K562 (cell line): ENCODE data around the gene GPR3. TPM values are rescaled to one million over a fixed set of nuclear protein-coding genes. Genes with fewer than 3 reads are reported as not detected.

Source experiments
- ATF7 ChIP-seq: fragments of 450-650 bp; IDR thresholded peaks from 2 replicates; pipeline ENCODE4 v1.7.1; 2014; ENCODE audit warnings: mild to moderate bottlenecking, moderate library complexity
- DEAF1 ChIP-seq: fragments of 450-650 bp; formaldehyde crosslinking; IDR thresholded peaks from 2 replicates; pipeline ENCODE4 v1.4.0; 2020; ENCODE audit warnings: mild to moderate bottlenecking, moderate library complexity
- ID3 ChIP-seq, 2 experiments: fragments of 250-450 bp in 1 of 2; fragments of 450-650 bp in 1 of 2; sonication (Bioruptor Pico) in 1 of 2; IDR thresholded peaks; 2 replicates each; pipeline versions ENCODE4 v1.6.1 to v1.8.0; 2016 to 2021; ENCODE audit warnings: mild to moderate bottlenecking in 2 of 2, moderate library complexity in 2 of 2, missing compliant biosample characterization in 1 of 2, missing genetic modification characterization in 1 of 2
- KAT7 ChIP-seq: sonication (generic); formaldehyde crosslinking; IDR thresholded peaks from 2 replicates; pipeline ENCODE4 v1.8.0; 2022; ENCODE audit warnings: missing genetic modification reagents, mild to moderate bottlenecking, borderline replicate concordance
- KDM4B ChIP-seq, 2 experiments: fragments of 450-650 bp in 1 of 2; sonication (generic) in 1 of 2; IDR thresholded peaks; 2 replicates each; pipeline ENCODE4 v1.6.1; 2016 to 2017; ENCODE audit warnings: borderline replicate concordance in 2 of 2, antibody characterized with exemption in 1 of 2, low read depth in 1 of 2, mild to moderate bottlenecking in 1 of 2
- MNT ChIP-seq, 2 experiments: fragments of 450-650 bp; conservative IDR thresholded peaks; 2 replicates each; pipeline ENCODE4 v1.6.1; 2017; ENCODE audit warnings: mild to moderate bottlenecking in 2 of 2, moderate library complexity in 2 of 2
- NONO ChIP-seq, 2 experiments: fragments of 200-400 bp in 1 of 2; fragments of 450-650 bp in 1 of 2; formaldehyde crosslinking in 1 of 2; IDR thresholded peaks; 2 replicates each; pipeline ENCODE4 v1.6.1; 2017; ENCODE audit warnings: low read depth in 2 of 2, mild to moderate bottlenecking in 2 of 2, moderate library complexity in 2 of 2, low read length in 1 of 2
- POLR2B ChIP-seq: fragments of 450-650 bp; IDR thresholded peaks from 2 replicates; pipeline ENCODE4 v1.6.1; 2018; ENCODE audit warnings: low read depth; ENCODE audit not compliant: partially characterized antibody
- SIN3A ChIP-seq, 2 experiments: fragments of 150-350 bp in 1 of 2; IDR thresholded peaks; 2 replicates each; pipeline ENCODE4 v1.6.1; 2011 to 2016; ENCODE audit warnings: borderline replicate concordance in 2 of 2, low read depth in 2 of 2, low read length in 2 of 2, mild to moderate bottlenecking in 2 of 2, moderate library complexity in 2 of 2; ENCODE audit not compliant: control insufficient read depth in 1 of 2
- TEAD4 ChIP-seq, 2 experiments: sonication (generic) in 1 of 2; formaldehyde crosslinking in 1 of 2; IDR thresholded peaks; 2 replicates each; pipeline versions ENCODE4 v1.6.1 to v1.8.0; 2012 to 2022; ENCODE audit warnings: borderline replicate concordance in 1 of 2, inconsistent platforms in 1 of 2, low read length in 1 of 2, mild to moderate bottlenecking in 1 of 2, missing genetic modification reagents in 1 of 2
- TOE1 ChIP-seq, 2 experiments: fragments of 450-650 bp in 1 of 2; sonication (generic) in 1 of 2; formaldehyde crosslinking in 1 of 2; IDR thresholded peaks; 2 replicates each; pipeline versions ENCODE4 v1.7.1 to v1.8.0; 2016 to 2022; ENCODE audit warnings: borderline replicate concordance in 2 of 2, mild to moderate bottlenecking in 2 of 2, antibody characterized with exemption in 1 of 2, inconsistent platforms in 1 of 2, low read depth in 1 of 2, missing genetic modification reagents in 1 of 2, moderate library complexity in 1 of 2
- UBTF ChIP-seq, 2 experiments: IDR thresholded peaks; 2 replicates each; pipeline ENCODE4 v1.6.1; 2012; ENCODE audit warnings: improper control_type of control experiment in 2 of 2, low read depth in 2 of 2, low read length in 2 of 2, borderline replicate concordance in 1 of 2
- ZC3H11A ChIP-seq: IDR thresholded peaks from 2 replicates; pipeline ENCODE4 v1.6.1; 2012; ENCODE audit warnings: low read depth, low read length, improper control_type of control experiment
- ZNF445 ChIP-seq: fragments of 250-450 bp; sonication (Bioruptor Pico); IDR thresholded peaks from 2 replicates; pipeline ENCODE4 v1.4.0; 2020; ENCODE audit warnings: low read depth, mild to moderate bottlenecking, moderate library complexity
- ZNF668 ChIP-seq: fragments of 250-450 bp; sonication (Bioruptor Pico); IDR thresholded peaks from 2 replicates; pipeline ENCODE4 v1.8.0; 2022; ENCODE audit warnings: mild to moderate bottlenecking, inconsistent platforms
- polyA plus RNA-seq, 8 experiments: library from polyadenylated mRNA; depleted of rRNA in 4 of 8; stranded (reverse) in 5 of 8; unstranded in 3 of 8; fragments of >200 nt; fragmentation: Nextera tagmentation in 2 of 8; fragmentation: Illumina TruSeq in 1 of 8; extraction: Ambion mirVana in 2 of 8; extraction: Trizol in 1 of 8; gene quantifications; 2 replicates each; pipeline versions ENCODE4 v1.2.1 to v1.2.3, GENCODE V29; 2011 to 2014; ENCODE audit warnings: inconsistent platforms in 1 of 8, missing spikeins in 1 of 8
- total RNA-seq, 7 experiments: library from RNA; depleted of rRNA in 6 of 7; stranded (reverse); fragments of >200 nt in 6 of 7; fragmentation: Illumina TruSeq in 2 of 7; extraction: Trizol in 2 of 7; gene quantifications; 2 replicates each; pipeline versions ENCODE4 v1.2.1 to v1.2.3, GENCODE V29; 2011 to 2021; ENCODE audit warnings: low replicate concordance in 1 of 7

The GPR3 gene
- total and polyA plus RNA-seq, 9 of the 15 experiments (the other 6 are each of a cell fraction or from before 2014, with no cell fraction given), result 0.24 to 11.5 (median 3.7) TPM

GRCh38 chr1:27366411-27367159 is 25.8 kb upstream of the GPR3 start, which contains the start of gene MAP3K6 (continued):
- TF ChIP-seq UBTF (IDR thresholded peaks at IDR 0.05; ENCODE audit: borderline replicate concordance in 1 of 2, low read depth in 2 of 2, low read length in 2 of 2), result peak; percentile 84 to 85
- peak; percentile 7; the same call in 1 of the 2 replicates for TF ChIP-seq TEAD4 (IDR thresholded peaks at IDR 0.05; ENCODE audit: low read length)
- TF ChIP-seq TEAD4 (CRISPR knock-in tag; IDR thresholded peaks at IDR 0.05; ENCODE audit: borderline replicate concordance), result no peak
- peak in 1 of 2 experiments; percentile 96; a peak in 2 of 4 replicates for TF ChIP-seq NONO (IDR thresholded peaks at IDR 0.05; ENCODE audit: low read depth in 2 of 2, low read length in 1 of 2)
- TF ChIP-seq TOE1 (IDR thresholded peaks at IDR 0.05; ENCODE audit: borderline replicate concordance), result peak; percentile 28; the same call in 1 of the 2 replicates
- no peak for TF ChIP-seq TOE1 (CRISPR knock-in tag; IDR thresholded peaks at IDR 0.05; ENCODE audit: borderline replicate concordance, low read depth)
- 0 out of 4 replicates have a peak, but pooled peaks have one; percentile 43 to 63 for TF ChIP-seq SIN3A (IDR thresholded peaks at IDR 0.05; ENCODE audit: borderline replicate concordance in 2 of 2, control insufficient read depth in 1 of 2, low read depth in 2 of 2, low read length in 2 of 2)
- TF ChIP-seq ZC3H11A, result no peak
- TF ChIP-seq DEAF1 (CRISPR knock-in tag), result peak; percentile 36; the same call in 1 of the 2 replicates
- 0 out of 2 replicates have a peak, but pooled peaks have one; percentile 61 for TF ChIP-seq ZNF668 (CRISPR knock-in tag)
- peak; percentile 23; the same call in 1 of the 2 replicates for TF ChIP-seq ATF7
- TF ChIP-seq MNT (conservative IDR thresholded peaks at IDR 0.05), result peak in 1 of 2 experiments; percentile 10; a peak in 1 of 4 replicates
- no peak for TF ChIP-seq ID3 (CRISPR knock-in tag; IDR thresholded peaks at IDR 0.05)
- TF ChIP-seq ID3 (tag; IDR thresholded peaks at IDR 0.05), result no peak
- TF ChIP-seq KDM4B (IDR thresholded peaks at IDR 0.05; ENCODE audit: borderline replicate concordance in 2 of 2, low read depth in 1 of 2), result peak in 1 of 2 experiments; percentile 62; a peak in 1 of 4 replicates
- peak; percentile 26; the same call in 1 of the 2 replicates for TF ChIP-seq KAT7 (CRISPR knock-in tag)
- peak; percentile 63 for TF ChIP-seq POLR2B
- TF ChIP-seq ZNF445 (CRISPR knock-in tag), result no peak
